Effector memory CD8-positive, alpha-beta T cell (primary cell): ENCODE results near the gene ZNF254.
"Not testable (repeated sequence)": the region's sequence is repeated elsewhere in the genome, so short reads cannot be mapped to it uniquely, and the experiment has no call there.

Source experiments
- ATAC-seq: fragments of 150-1000 bp; cut with Tn5 transposase; replicated peaks from 2 replicates; pipeline ENCODE4 v1.10.0; 2021; ENCODE audit warnings: mild to moderate bottlenecking, moderate library complexity
- DNase-seq, 3 experiments: peaks; one replicate each; pipeline ENCODE4 v3.0.0; 2021
- H3K27ac Mint-ChIP-seq, 2 donors: one replicate each; pipeline ENCODE4 v1.8.0; 2022; ENCODE audit warnings: mild to moderate bottlenecking in 2 of 2, mixed read lengths in 2 of 2, moderate library complexity in 2 of 2
- H3K27me3 Mint-ChIP-seq, 2 donors: one replicate each; pipeline ENCODE4 v1.8.0; 2022; ENCODE audit warnings: mixed read lengths in 2 of 2
- H3K36me3 Mint-ChIP-seq: one replicate; pipeline ENCODE4 v1.8.0; 2022; ENCODE audit warnings: mild to moderate bottlenecking, moderate library complexity, mixed read lengths; ENCODE audit not compliant: insufficient read depth
- H3K4me1 Mint-ChIP-seq, 2 donors: one replicate each; pipeline ENCODE4 v1.8.0; 2022; ENCODE audit warnings: low read depth in 2 of 2, mixed read lengths in 2 of 2
- H3K4me3 Mint-ChIP-seq, 2 donors: one replicate each; pipeline ENCODE4 v1.8.0; 2022; ENCODE audit warnings: mild to moderate bottlenecking in 2 of 2, mixed read lengths in 2 of 2, moderate library complexity in 2 of 2
- H3K9me3 Mint-ChIP-seq, 2 donors: one replicate each; pipeline ENCODE4 v1.8.0; 2022; ENCODE audit warnings: mixed read lengths in 2 of 2
- total RNA-seq, 9 experiments: gene quantifications; one replicate each; lab custom pipeline; 2026; lab: John Stamatoyannopoulos, UW

The ZNF254 gene
- total RNA-seq, result 14.2 to 47.6 (median 18.8) reads per million in 9 experiments

DNA sequence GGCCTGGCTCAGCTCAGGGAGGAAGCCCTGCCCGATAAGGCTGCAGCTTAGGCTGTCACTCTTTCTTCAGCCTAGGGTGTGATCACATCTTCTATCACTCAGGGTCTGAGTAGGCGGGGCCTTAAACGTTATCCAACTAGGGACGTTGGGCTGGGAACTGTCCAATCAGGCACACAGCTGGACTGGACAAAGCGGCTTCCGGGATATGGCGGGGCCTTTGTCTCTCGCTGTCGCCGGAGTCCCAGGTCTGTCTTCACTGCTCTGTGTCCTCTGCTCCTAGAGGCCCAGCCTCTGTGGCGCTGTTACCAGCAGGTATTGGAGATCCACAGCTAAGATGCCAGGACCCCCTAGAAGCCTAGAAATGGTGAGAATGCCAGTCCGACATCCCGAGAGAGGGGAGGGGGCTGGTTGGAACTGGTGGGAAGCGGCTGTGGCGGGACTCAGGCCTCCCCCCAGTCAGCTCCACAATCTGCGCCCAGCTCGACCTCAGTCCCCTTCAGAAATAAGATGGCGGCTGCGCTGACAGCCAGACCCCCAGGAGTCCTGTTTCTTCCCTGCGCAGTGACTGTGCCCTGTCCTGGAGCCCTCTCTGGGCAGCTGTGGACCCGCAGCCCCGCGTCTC, at the start of gene ZNF254:
Gene ZNF254, plus strand, starts transcription at position 214 of the 622 bp plus-strand sequence. Its CDS starts 121 bp downstream, at position 335.
- H3K4me3 Mint-ChIP-seq, result peak within 1 kb of the TSS; percentile 90 to 94
- H3K27ac Mint-ChIP-seq, result peak within 1 kb of the TSS; percentile 98
- peaks cover 27% of the 10 kb centered on the region for H3K36me3 Mint-ChIP-seq
- H3K4me1 Mint-ChIP-seq, result peaks cover 0 to 7% of the 10 kb centered on the region in 2 donors
- DNase-seq (peak; percentile 72 to 78 (median 74)), ATAC-seq (peak; percentile 98)
- no peaks in the 10 kb centered on the region for H3K27me3 Mint-ChIP-seq
- no peaks in the 10 kb centered on the region for H3K9me3 Mint-ChIP-seq

DNA sequence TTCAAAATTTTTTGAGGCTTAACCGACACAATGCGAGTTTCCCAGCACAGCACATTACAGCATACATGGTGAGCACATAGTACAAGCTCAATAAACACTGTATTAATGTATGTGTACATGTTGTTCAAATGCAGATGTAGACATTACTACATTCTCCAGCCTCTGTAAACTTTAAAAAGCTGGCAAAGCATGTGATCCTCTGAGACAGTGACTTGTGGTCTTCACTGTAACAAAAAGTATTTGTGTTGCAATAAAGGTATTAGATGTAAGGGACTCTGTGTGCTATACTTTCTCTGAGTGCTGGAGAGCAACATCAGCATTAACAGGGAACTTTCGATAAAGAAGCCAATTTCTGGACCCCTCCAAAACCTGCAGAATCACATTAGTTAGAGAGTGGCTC, 46.4 kb upstream of the ZNF254 start:
- ATAC-seq (no peak), DNase-seq (no peak)
- no peak overlapping the region for H3K4me3 Mint-ChIP-seq
- no peaks in the 10 kb centered on the region for H3K9me3 Mint-ChIP-seq
- H3K27me3 Mint-ChIP-seq, result no peaks in the 10 kb centered on the region
- H3K27ac Mint-ChIP-seq, result peak overlapping the region in 1 of 2 donors; percentile 80
- peaks cover 26 to 48% of the 10 kb centered on the region in 2 donors for H3K4me1 Mint-ChIP-seq
- peaks cover 37% of the 10 kb centered on the region for H3K36me3 Mint-ChIP-seq

DNA sequence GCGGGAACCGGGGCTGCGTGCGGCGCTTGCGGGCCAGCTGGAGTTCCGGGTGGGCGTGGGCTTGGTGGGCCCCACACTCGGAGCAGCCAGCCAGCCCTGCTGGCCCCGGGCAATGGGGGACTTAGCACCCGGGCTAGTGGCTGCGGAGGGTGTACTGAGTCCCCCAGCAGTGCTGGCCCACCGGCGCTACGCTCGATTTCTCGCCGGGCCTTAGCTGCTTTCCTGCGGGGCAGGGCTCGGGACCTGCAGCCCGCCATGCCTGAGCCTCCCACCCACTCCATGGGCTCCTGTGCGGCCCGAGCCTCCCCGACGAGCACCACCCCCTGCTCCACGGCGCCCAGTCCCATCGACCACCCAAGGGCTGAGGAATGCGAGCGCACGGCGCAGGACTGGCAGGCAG, 45.7 kb upstream of the ZNF254 start:
- not testable (repeated sequence) for H3K27ac Mint-ChIP-seq, ATAC-seq, H3K27me3 Mint-ChIP-seq, H3K9me3 Mint-ChIP-seq, H3K4me3 Mint-ChIP-seq, DNase-seq
- peaks cover 42% of the 10 kb centered on the region for H3K36me3 Mint-ChIP-seq
- peaks cover 21 to 40% of the 10 kb centered on the region in 2 donors for H3K4me1 Mint-ChIP-seq

- Mint-ChIP-seq H3K36me3 (peaks cover 83% of the 10 kb centered on the region), H3K4me3 (no peak overlapping the region), H3K27me3 (no peaks in the 10 kb centered on the region), H3K4me1 (peaks cover 10 to 20% of the 10 kb centered on the region in 2 donors), H3K27ac (peak overlapping the region in 1 of 2 donors; percentile 39), H3K9me3 (no peaks in the 10 kb centered on the region)
- DNase-seq (no peak), ATAC-seq (no peak)
Measured at GRCh38 chr19:24046550-24046949, 40.4 kb upstream of the ZNF254 start.

GRCh38 chr19:24048261-24048660, 38.7 kb upstream of the ZNF254 start:
- no peaks in the 10 kb centered on the region for H3K27me3 Mint-ChIP-seq
- peaks cover 8 to 12% of the 10 kb centered on the region in 2 donors for H3K4me1 Mint-ChIP-seq
- no peak overlapping the region for H3K27ac Mint-ChIP-seq
- ATAC-seq, result no peak
- H3K36me3 Mint-ChIP-seq, result peaks cover 82% of the 10 kb centered on the region
- DNase-seq, result no peak
- no peak overlapping the region for H3K4me3 Mint-ChIP-seq
- H3K9me3 Mint-ChIP-seq, result no peaks in the 10 kb centered on the region

GRCh38 chr19:24049537-24049936, 37.5 kb upstream of the ZNF254 start:
- H3K9me3 Mint-ChIP-seq, result no peaks in the 10 kb centered on the region
- no peak for ATAC-seq
- no peak overlapping the region for H3K4me3 Mint-ChIP-seq
- DNase-seq, result no peak
- H3K27me3 Mint-ChIP-seq, result no peaks in the 10 kb centered on the region
- H3K36me3 Mint-ChIP-seq, result peaks cover 72% of the 10 kb centered on the region
- no peak overlapping the region for H3K27ac Mint-ChIP-seq
- H3K4me1 Mint-ChIP-seq, result peaks cover 14 to 17% of the 10 kb centered on the region in 2 donors

DNA sequence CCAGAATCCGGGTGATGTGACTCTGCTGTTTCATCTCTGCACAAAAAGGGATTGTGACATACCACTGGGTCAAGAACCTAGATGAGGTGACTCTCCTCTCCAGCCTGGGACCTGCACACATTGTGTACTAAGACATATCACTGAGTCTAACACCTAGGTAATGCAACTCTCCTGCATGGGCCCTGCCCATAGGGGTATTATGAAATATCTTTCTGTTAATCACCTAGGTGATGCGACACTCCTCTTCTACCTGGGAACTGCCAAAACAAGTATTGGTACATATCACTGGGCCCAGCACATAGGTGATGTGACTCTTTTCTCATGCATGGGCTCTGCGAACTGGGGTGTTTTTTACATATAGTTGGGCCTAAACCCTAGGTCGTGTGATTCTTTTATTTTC, 35.5 kb upstream of the ZNF254 start:
- H3K4me1 Mint-ChIP-seq, result peaks cover 10 to 13% of the 10 kb centered on the region in 2 donors
- H3K27me3 Mint-ChIP-seq, result no peaks in the 10 kb centered on the region
- no peaks in the 10 kb centered on the region for H3K9me3 Mint-ChIP-seq
- no peak for DNase-seq
- no peak for ATAC-seq
- no peak overlapping the region for H3K4me3 Mint-ChIP-seq
- peak overlapping the region in 1 of 2 donors; percentile 46 for H3K27ac Mint-ChIP-seq
- H3K36me3 Mint-ChIP-seq, result peaks cover 64% of the 10 kb centered on the region

- H3K27me3 Mint-ChIP-seq, result no peaks in the 10 kb centered on the region
- no peaks in the 10 kb centered on the region for H3K9me3 Mint-ChIP-seq
- no peak for DNase-seq
- peaks cover 10 to 13% of the 10 kb centered on the region in 2 donors for H3K4me1 Mint-ChIP-seq
- peak overlapping the region in 1 of 2 donors; percentile 4 for H3K27ac Mint-ChIP-seq
- no peak for ATAC-seq
- no peak overlapping the region for H3K4me3 Mint-ChIP-seq
- peaks cover 51% of the 10 kb centered on the region for H3K36me3 Mint-ChIP-seq
Measured at GRCh38 chr19:24052811-24053210, 34.2 kb upstream of the ZNF254 start.

DNA sequence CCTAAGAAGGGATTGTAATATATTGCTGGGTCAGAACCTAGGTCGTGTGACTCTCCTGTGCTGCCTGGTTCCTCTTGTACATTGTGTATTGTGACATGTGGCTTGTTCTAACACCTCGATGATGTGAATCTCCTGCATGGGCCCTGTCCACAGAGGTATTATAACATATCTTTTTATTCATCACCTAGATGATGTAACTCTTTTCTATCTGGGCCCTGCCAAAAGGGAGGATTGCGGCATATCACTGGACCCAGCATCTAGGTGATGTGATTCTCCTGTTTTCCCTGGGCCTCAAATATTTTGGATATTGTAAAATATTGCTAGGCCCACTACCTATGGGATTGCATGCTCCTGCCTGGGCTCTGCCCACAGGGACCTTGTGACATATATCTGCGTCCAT, 33.4 kb upstream of the ZNF254 start:
- ATAC-seq, result no peak

GRCh38 chr19:24054044-24054935, 32.7 kb upstream of the ZNF254 start:
- no peak for DNase-seq
- peaks cover 5 to 13% of the 10 kb centered on the region in 2 donors for H3K4me1 Mint-ChIP-seq
- no peaks in the 10 kb centered on the region for H3K9me3 Mint-ChIP-seq
- peaks cover 39% of the 10 kb centered on the region for H3K36me3 Mint-ChIP-seq
- H3K4me3 Mint-ChIP-seq, result no peak overlapping the region
- no peaks in the 10 kb centered on the region for H3K27me3 Mint-ChIP-seq
- H3K27ac Mint-ChIP-seq, result peak overlapping the region in 1 of 2 donors; percentile 4
- no peak for ATAC-seq

More for the DNA sequence above, 33.4 kb upstream of the ZNF254 start:
- no peak for DNase-seq
- Mint-ChIP-seq H3K9me3 (no peaks in the 10 kb centered on the region), H3K4me3 (no peak overlapping the region), H3K36me3 (peaks cover 43% of the 10 kb centered on the region), H3K27ac (peak overlapping the region; percentile 4 to 44), H3K27me3 (no peaks in the 10 kb centered on the region), H3K4me1 (peaks cover 9 to 13% of the 10 kb centered on the region in 2 donors)

DNA sequence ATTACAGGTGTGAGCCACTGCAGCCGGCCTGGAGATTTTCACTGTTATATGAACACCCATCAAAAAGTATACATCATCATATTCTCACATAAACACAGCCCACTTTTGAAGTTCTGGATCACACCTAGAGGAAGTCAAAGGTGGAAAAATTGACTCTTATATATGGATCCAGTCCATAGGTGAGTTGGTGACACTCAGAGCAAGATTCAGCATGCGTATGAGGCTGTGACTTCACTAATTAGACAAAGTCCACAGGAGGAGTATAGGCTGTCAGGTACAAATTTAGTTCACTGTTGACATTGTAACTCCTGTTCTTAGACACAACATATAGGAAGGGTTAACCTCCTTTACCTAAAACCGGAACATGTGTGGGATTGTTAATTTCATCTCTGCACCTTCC, 31.4 kb upstream of the ZNF254 start:
- Mint-ChIP-seq H3K27me3 (no peaks in the 10 kb centered on the region), H3K4me3 (no peak overlapping the region), H3K27ac (no peak overlapping the region), H3K4me1 (peaks cover 5 to 9% of the 10 kb centered on the region in 2 donors), H3K36me3 (peaks cover 32% of the 10 kb centered on the region), H3K9me3 (no peaks in the 10 kb centered on the region)
- DNase-seq (no peak), ATAC-seq (no peak)

DNA sequence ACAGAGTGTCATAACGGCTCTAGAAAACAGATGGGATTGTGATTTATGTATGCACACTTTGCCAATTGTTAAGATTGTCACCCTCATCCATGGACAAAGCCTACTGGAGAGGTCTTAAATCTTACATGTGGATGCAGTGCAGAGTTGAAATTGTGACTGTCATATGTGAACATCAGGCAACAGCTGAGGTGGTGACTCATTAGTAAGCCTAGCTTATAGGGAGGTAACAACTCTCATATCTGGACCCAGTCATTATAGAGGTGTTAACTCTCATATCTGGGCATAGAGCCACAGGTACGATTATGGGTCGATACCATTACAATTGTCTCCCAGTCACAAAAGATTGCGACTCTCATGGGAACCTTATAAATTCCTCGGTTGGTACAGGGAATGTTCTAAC, 29.8 kb upstream of the ZNF254 start:
- Mint-ChIP-seq H3K4me1 (peaks cover 5 to 7% of the 10 kb centered on the region in 2 donors), H3K4me3 (no peak overlapping the region), H3K36me3 (peaks cover 18% of the 10 kb centered on the region), H3K9me3 (no peaks in the 10 kb centered on the region), H3K27me3 (no peaks in the 10 kb centered on the region), H3K27ac (peak overlapping the region in 1 of 2 donors; percentile 57)
- DNase-seq (no peak), ATAC-seq (no peak)

- no peaks in the 10 kb centered on the region for H3K9me3 Mint-ChIP-seq
- DNase-seq (no peak), ATAC-seq (no peak)
- peak overlapping the region; percentile 66 to 69 for H3K27ac Mint-ChIP-seq
- H3K4me1 Mint-ChIP-seq, result no peaks in the 10 kb centered on the region
- no peak overlapping the region for H3K4me3 Mint-ChIP-seq
- no peaks in the 10 kb centered on the region for H3K27me3 Mint-ChIP-seq
- peaks cover 11% of the 10 kb centered on the region for H3K36me3 Mint-ChIP-seq
Measured at GRCh38 chr19:24059563-24060295, 27.3 kb upstream of the ZNF254 start.
